Eye (tissue), 1 donor: ENCODE measurements around the gene SORCS2.
A peak's percentile ranks its signal among the peaks of the same experiment; 100 is the strongest.

Experiments used
- DNase-seq: peaks from one replicate; pipeline ENCODE4 v3.0.0-alpha.2; 2015

The SORCS2 gene

DNA sequence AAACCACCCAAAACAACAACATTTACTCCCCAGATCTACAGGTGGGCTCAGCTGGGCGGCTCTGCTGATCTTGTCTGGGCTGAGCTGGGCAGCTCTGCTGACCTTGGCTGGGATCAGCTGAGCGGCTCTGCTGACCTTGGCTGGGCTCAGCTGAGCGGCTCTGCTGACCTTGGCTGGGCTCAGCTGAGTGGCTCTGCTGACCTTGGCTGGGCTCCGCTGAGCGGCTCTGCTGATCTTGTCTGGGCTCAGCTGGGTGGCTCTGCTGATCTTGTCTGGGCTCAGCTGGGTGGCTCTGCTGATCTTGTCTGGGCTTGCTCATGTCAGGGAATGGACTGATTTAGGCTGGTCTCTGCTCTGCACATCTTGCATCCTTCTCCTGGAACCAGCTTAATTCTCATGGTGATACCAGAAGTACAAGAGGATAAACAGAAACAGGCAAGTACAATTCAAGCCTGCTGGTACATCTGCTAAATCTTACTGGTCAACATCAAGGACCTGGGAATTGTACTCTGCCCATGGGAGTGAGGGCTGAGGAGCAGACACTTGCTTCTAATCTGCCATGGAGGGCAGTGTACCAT lies 490.9 kb downstream of the SORCS2 start:
- no peak for DNase-seq

DNA sequence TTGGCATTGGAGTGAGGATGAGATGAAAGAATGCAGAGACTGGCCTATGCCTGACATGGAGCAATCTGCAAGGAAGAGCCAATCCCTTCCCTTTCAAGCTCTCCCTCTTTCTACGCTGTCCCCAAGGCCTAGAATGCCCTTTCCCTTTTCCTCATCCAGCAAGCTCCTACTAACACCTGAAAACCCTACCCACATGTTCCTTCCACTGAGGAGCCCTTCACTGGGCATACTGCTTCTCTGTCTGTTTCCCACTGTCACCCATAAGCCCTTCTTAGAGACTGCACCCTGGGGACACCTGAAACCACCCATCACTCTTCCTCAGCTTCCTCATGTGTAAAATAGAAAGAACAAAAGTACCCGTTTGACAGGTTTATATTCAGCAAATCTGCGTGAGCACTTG lies 492.0 kb downstream of the SORCS2 start:
- DNase-seq: no peak

DNA sequence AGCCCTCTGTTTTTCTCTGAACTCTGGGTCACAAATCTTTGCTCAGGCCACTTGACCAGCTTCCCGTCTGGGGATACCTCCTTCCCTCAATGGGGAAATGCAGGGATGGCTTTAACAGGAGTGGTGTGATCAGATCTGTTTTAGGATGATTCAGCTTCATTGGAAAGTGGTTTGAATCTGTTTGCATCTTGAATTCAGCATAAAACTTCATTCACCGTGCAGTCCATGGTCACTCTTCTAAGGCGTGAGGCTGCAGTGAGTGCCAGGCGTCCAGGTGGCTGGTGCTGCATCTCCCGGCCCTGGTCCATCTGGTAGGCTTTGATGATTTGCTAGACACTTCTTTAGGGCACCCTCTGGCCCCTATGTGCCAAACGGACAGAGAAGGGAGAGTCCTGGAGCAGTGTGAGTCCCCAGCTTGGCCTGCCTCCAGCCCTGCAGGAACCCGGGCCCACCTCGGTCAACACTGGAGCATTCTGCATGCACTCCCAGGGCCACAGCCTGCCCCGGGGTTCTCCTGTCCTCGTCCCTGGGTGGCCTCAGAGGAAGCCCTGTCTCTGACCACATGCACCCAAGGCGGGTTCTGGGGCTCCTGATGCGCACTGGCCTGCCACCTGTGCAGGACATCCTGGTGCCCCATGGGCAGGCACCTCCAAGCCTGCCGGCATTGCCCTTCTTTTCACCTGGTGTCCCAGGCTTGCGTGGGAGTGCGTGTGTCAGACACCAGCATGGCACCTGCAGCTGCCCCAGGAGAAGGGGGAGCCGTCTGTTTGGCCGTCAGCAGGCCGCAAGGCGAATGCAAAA lies 493.9 kb downstream of the SORCS2 start:
- DNase-seq: no peak

DNA sequence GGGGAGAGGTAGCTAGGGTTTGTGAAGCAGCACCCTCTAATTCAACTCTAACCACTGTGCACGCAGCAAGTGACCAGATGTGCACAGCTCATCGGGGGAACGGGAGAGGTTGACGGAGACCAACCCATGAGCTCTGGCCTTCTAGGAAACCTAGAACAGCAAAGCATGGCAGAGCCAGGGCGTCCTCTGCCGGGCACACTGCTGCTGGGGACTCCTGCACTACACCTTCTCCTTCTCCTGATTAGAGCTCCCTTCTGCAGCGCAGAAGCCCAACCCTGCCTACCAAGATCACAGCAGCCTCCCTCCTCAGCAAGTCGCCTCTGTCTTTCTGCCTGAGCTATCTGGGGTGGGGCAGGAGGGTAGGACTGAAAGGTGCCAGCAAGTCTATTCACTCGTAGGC lies 494.7 kb downstream of the SORCS2 start:
- DNase-seq: no peak

DNA sequence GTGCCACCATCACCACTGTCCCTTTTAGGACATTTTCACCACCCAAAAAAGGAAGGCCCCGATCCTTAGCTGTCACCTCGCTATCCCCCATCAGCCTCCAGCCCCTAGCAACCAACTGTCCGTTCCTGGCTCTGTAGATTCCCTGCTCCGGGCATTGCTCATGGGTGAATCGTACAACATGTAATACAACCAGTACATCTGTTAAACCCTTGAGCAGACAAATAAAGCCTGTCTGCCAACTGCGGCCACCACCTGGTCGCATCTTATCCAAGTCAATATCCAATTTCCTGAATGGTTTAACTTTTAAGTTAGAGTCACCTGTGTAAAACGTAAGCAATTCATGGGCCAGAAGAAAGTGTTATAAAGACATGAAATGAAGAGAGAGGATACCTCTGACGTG lies 495.5 kb downstream of the SORCS2 start:
- no peak for DNase-seq

DNA sequence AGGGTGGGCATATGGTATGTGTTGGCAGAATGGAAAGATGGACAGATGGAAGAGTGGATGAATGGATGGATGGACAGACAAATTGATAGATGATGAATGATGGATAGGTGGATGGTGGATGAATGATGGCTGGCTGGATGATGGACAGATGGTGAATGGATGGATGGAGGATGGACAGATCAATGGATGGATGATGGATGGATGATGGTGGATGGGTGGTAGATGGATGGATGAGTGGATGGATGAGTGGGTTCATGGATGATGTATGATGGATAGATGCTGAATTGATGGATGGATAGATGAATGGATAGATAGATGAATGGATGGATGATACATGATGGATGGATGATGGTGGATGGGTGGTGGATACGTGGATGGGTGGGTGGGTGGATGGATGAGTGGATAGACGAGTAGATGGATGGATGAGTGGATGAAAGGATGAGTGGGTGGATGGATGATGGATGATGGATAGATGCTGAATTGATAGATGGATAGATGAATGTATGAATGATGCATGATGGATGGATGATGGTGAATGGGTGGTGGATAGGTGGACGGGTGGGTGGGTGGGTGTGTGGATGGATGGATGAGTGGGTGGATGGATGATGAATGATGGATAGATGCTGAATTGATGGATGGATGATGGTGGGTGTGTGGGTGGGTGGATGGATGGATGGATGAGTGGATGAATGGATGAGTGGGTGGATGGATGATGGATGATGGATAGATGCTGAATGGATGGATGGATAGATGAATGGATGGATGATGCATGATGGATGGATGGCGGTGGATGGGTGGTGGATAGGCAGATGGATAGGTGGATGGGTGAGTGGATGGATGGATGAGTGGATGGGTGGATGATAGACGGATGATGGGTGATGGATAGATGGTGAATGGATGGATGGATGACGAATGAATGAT lies 497.7 kb downstream of the SORCS2 start:
- DNase-seq: no peak

DNA sequence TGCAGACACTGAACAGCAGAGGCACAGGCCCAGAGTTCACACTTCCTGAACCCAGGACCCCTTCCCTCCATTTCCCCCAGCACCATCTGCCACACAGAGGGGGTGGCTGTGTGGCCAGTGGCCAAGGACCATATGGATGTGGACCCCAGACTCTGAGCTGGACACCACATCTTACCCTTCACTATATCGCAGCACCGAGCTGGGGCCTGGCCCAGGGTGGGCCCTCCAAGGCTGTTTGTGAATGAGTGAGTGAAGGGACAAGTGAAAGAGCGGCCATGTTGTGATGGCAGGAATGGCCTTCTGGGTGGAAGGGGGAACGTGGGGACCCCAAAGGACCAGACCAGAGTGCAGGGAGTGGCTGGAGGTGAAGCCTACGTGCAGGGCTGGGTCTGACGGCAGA lies 498.7 kb downstream of the SORCS2 start:
- DNase-seq: no peak

DNA sequence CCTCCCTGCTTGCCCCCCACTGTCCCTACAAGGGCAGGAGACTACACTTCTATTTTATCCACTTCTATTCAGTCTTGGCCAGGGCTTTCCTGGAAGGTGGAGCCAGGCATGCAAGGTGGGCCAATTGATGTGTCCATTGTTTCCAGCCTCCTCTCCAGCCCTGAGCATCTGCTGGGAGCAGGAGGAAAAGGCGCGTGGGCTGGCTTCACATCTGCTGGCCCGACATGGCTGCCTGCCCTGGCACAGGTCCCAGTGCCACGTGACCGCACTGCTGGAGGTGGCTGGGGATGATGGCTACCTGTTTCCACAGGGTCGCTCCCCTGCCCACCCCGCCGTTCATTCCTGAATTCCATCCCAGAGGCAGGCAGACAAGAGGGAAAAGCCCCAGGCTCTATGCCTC lies 499.6 kb downstream of the SORCS2 start:
- no peak for DNase-seq

DNA sequence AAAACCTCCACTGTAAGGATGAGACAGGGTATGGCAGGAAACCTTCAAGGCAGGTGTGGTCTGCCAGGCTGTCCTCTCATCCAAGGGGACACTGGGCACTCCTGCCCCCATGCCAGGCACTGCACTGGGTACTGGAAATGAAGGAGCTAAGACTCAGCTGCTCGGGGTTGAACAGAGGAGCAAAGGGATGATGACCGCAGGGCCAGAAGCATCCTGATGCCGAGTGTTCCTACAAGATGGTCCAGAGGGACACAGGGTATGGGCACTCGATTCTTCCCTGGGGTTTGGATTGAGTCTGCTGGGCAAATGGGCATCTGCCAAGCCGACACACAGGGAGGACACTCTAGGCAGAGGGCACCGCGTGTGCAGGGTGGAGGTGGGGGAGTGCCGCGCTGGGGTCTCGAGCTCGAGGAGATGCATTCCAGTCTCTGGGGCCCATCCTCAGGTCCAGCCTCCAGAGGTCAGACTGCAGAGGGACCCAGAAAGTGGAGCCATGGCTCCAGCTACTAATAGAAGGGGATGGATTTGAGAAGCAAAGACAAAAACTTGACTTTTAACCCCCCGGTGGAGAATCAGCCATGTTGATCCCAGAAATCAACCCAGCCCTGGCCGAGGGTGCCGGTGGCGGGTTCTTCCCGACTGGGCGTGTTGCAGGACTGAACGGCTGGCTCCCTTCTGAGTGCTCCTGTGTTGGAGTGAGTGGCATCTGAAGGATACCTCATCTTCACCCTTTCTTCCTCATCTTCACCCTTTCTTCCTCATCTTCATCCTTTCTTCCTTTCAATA lies 500.3 kb downstream of the SORCS2 start:
- DNase-seq: no peak

DNA sequence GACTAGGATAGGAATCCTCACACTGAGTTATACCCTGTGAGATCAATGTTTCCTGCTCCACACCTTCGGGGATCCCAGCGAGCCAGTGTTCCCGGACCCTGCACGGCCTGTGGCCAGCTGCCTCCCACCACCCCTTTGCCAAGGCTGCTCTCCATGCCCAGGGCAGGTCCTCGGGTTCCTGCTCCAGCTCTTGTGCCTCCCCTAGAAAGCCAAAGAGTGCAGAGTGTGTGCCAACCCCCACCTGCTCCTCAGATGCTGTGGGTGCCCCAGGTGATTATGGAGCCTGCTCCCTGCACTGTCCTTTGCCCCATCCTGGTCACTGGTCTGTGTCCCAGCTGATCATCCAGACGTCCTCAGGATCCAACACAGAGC lies 500.9 kb downstream of the SORCS2 start:
- no peak for DNase-seq

DNA sequence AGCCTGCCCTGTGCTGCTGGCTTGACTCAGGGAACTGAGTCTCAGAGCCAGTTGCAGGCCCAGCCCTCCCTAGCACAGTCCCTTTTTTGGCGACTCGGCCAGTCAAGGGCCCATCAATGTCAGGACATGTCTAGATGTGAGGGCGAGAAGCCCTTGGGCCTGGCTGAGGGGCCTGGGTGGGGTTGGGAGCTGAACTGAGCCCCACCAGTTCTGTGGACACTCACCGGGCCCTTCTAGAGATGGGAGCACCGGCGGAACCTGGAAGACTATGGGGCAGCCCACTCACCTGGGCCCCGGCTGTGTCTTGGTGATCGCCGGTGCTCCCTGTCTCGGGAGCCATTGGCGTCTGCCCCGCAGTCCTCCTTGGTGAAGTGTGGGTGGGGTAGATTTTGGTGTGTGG lies 501.4 kb downstream of the SORCS2 start:
- no peak for DNase-seq

DNA sequence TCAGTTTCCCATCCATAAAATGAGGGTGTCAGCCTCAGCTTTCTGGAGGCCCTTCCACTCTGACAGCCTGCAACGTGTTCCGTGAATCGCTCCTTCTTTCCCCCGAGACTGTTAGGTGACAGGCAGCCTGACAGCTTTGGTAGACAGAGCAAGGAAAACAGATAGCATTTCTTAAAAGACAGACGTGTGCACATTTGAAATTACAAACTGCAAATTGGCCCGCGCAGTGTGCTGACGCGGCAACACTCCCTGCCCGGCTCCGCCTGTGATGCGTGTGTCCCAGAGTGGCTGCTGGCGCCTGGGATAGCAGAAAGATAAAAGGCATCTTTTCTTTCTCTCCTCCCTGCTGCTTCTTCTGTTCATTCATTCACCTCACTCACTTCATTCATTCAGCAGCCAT lies 502.0 kb downstream of the SORCS2 start:
- no peak for DNase-seq

DNA sequence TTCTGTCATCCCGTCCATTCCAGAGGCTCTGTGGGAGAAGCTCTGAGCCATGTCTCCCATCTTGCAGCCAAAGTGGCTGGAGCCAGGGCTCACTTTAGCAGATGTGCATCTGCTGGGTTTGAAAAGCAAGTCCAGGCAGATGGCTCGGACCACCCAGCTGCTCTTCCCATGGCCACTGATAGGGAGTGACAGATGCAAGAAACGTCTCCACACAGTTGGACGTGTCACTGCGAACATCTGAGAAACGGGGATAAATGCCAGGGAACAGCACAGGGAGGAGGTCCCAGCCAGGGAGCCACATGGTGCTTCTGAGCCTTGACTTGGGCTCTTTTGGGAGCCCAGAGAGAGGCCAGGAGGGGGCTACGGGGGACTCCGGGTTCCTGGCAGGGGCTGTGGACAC lies 505.0 kb downstream of the SORCS2 start:
- peak; percentile 80 for DNase-seq

DNA sequence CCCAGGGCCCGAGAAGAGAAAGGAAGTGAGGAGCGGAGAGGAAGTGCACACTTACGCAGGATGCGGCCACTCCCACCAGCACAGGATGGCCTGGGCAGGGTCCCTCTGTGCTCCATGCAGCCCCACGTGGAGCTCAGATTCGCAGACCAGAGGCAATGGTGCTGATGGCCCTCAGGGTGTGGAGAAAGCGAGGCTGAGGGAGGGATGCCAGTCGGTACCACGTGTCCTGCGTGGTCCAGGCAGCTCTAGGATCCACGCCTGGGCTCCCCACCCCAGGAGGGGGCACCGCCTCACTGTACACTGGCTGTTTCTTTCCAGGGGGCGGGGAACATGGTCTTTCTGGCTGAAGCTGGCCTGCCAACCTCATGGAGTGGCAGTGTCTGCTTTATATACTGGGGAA lies 505.5 kb downstream of the SORCS2 start:
- no peak for DNase-seq

DNA sequence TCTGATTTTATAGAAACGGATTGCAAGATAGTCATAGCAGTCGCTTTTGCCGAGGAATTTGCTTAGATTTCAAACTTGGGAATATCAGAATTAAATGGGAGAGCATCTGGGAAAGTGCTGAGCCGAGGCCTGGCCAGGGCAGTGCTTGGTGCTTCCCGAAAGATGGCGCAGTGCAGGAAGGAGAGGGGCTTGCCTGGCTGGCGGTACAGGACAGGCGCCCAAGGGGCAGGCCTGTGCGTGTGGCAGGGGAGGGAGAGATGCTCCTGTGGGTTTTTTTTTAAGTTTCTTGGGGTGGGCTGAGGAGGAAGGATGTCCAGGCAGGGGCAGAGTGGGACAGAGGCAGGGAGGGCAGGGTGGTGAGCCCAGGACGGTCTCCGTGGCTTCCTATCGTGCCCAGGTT lies 506.2 kb downstream of the SORCS2 start:
- no peak for DNase-seq

DNA sequence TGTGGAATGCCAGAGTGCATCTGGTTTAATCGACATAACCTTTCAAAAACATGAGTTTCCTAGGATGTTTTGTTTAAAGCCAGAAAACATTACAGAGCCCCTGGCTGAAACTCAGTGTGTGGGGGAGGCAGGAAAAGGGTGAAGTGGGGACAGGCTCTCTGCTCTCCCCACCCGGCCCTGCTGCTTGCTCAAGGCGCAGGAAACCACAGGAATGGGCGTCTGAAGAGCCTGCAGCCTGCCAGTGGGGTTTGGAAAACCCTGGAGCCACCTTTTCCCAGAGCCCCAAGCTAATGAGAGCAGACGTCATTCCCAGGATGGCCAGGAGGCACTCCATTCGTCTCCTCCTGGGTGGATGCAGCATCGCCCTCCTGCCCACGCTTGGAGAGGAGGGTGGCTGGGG lies 506.7 kb downstream of the SORCS2 start:
- no peak for DNase-seq

DNA sequence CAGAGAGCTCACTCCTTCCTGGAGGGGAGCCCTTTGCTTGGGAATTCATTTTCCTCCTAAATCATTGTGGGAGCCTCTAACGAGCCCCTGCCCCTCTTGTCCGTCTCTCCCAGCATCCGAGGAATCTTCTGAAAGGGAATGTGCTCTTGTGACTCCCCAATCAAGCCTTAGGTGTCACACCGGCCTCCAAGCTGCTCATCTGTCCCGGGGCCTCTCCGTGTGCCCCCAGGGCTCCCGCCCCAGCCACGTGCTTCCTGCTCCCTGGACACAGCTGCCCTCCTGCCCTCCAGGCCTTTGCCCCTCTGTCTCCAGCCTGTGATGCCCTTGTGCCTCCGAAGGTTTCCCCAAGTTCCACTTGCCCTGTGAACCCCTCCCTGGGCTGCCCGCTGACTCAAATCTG lies 507.5 kb downstream of the SORCS2 start:
- DNase-seq: no peak

DNA sequence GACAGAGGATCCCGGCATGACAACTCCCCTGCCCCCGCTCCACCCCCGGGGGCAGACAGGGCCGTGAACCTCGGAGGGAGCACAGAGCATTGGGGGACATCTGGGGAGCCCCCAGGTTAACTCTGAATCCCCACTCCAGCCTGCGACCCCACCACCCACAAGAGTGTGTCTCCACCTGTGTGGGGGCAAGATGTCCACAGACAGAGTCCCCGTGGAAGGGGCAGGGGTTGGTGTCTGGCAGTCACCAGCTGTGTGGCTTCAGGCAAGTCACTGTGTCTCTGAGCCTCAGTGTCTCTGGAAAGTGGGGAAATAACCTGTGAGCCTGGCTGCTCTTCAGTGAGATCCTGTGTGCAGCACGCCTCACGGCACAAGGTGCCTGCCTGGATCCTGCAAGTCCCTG lies 508.3 kb downstream of the SORCS2 start:
- DNase-seq: no peak

DNA sequence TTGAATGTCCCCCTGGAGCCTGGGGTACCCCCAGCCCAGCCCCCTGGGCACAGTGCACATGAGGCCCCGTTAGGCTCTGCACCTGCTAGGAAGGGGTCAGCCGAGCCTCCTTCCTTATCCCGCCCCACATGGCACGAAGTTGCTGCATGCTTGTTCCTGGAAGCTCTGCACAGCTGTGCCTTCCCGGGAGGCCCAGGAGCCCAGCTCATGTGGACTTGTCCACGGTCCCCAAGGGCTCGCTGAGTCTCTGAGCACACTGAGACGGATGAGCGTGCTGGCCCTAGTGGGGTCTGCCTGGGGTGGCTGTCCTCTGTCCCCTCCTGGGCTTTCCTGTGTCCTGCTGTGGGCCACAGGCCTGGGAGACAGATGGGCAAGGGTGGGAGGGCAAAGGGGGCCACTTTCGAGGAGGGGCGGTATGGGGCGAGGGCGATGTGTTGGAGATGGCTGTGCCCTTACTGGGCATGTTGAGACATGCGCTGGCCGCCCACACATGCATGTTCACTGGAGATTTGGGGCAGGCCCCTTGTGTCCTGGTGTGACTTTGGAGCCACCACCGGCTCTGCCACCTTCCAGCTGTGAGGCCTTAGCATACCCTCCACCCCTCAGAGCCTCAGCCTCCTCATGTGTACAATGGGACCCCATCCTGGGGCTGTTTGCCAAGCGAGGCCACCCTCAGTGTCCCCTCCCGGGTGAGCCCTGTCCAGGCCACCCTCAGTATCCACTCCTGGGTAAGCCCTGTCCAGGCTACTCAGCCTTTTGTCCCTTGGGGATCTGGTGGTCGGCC lies 509.7 kb downstream of the SORCS2 start:
- DNase-seq: no peak

DNA sequence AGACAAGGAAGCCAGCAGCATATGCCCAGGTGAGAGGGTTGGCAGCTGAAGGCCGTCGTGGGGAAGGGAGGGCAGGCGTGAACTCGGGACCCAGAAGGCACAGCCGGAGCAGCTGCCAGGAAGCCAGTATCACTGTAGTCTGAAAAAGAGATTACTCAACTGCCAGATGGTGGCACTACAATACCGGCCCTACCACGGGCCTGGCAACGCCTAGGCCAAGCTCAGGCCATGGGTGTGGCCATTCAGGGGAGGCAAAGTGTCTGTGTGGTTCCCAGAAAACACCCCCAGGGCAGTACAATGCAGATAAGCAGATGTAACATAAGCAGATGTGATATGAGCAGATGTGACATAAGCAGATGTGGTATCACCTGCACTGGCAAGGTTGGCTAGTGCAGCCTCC lies 511.4 kb downstream of the SORCS2 start:
- no peak for DNase-seq

DNA sequence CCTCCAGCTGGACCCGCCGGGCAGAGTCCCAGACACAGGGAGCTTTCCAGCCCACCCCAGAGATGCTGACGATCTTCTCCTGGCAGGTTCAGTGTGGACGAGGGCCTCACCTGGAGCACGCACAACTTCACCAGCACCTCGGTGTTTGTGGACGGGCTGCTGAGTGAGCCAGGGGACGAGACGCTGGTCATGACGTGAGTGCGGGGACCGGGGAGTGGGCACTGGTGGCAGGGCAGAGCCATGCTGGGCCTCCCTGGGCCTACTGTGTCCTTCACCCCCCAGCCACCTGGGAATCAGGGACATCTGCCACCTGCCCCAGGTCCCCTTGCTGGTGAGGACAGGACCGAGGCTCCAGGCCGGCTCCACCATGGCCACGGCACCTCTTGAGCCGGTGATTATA lies 511.8 kb downstream of the SORCS2 start:
- DNase-seq: no peak

DNA sequence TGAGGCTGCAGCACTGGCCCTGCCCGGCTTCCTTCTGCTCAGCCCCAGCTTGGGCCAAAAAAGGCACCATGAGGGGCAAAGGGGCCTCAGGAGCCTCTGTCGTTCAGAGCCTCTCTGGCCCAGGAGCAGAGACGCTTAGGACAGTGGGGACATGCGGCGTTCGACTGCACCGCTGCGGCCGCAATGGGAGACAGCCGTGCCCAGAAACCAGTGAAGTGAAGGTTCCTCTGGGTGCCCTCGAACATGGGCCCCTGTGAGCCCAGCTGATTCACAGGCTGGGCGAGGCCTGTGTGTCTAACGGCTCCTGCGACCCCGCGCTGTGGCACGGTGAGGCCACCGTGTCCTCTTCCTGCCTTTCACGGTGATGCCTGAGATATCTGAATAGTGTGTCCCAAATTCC lies 512.3 kb downstream of the SORCS2 start:
- DNase-seq: no peak
